NCI-H69 (cell line): ENCODE measurements around the gene POLR2F.
A peak's percentile ranks its signal among the peaks of the same experiment; 100 is the strongest.
"Not testable (repeated sequence)": the region's sequence is repeated elsewhere in the genome, so short reads cannot be mapped to it uniquely, and the experiment has no call there.

Experiments
- DNase-seq: peaks from one replicate; lab custom pipeline; 2025; lab: John Stamatoyannopoulos, UW

Gene POLR2F

DNA sequence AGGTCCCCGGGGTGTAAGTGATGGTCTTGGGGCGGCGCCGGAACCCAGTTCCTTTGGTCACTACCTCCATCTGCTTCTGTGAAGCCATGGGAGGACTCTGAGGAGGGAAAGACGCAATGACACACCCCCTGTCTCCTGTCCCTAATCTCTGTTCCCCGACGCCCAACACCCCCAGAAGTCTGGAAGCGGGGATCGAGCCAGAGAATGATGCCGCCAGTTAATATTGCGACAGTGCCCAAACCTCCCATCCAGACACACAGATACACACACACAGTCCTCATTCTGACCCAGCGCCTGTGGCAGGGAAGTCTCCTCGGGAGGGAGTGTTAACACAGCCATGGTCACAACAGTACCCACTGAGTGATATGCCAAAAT is 450 bp upstream of the POLR2F start:
- DNase-seq = peak; percentile 49

DNA sequence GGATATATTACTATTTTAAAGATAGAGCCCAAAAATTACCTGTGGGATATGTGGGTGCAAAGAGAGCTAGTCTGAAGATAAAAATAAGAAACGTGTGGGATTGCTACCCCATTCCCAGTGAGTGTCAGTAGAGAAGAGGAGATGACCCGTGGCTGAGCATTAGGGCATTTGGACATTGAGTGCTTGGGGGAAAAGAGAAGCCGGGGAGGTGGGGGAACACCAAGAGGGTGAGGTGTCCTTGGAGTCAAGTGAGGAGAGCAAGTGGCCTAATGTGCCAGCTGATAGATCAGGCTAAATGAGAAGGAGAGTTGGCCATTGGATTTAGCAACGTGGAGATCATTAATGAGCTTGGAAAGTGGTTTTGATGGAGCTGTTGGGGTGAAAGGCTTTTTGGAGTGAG is 1.2 kb downstream of the POLR2F start:
- DNase-seq = no peak

DNA sequence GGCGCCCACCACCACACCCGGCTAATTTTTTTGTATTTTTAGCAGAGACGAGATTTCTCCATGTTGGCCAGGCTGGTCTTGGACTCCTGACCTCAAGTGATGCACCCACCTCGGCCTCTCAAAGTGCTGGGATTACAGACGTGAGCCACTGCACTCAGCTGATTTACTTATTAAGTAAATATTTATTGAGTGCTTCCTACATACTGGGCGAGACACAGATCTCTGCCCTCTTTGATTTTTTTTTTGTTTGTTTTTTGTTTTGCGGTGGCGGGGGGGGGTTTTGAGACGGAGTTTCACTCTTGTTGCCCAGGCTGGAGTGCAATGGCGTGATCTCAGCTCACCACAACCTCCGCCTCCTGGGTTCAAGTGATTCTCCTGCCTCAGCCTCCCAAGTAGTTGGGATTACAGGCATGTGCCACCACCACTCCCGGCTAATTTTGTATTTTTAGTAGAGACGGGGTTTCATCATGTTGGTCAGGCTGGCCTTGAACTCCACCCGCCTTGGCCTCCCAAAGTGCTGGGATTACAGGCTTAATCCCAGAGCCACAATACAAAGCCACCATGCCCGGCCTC is 2.4 kb downstream of the POLR2F start:
- not testable (repeated sequence) for DNase-seq

DNA sequence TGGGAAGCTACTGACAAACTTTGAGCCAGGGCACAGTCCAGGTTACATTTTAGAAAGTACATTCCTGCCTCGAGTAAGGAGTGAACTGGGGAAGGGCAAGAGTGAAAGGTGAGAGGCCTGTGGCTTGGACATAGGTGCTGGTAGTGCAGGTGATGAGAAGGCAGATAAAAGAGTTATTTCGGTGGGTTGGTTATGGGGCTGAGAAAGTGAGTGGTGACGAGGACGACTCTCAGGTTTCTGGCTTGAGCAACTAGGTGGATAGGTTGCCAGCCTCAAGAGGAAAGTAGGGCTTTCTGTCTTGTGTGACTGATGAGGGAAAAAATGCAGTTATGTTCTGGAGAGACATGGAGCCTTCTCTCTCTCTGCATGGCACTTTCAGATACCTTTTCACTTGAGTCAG is 3.7 kb downstream of the POLR2F start:
- DNase-seq = no peak

DNA sequence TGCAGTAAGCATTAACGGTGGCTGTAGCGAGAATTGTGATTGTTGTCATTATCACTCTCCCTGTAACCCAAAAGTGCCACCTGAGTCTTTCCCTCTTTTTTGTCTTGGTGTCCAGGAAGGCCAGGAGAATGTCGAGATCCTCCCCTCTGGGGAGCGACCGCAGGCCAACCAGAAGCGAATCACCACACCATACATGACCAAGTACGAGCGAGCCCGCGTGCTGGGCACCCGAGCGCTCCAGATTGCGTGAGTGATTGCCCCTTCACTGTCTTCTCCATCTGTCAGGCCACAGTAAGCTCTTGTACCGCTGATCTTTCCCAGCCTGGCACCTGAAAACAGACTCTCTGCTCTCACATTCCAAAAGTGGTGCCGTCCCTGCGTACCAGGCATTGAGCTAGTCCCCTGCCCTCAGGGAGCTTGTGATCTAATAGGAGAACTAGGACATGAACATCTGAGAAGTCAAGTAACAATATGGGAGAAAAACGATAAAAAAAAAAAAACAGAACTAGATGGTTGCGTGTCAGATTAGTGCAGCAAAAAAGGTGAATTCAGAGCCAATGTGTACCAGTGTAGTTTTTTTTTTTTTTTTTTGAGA is 5.8 kb downstream of the POLR2F start:
- DNase-seq = no peak

DNA sequence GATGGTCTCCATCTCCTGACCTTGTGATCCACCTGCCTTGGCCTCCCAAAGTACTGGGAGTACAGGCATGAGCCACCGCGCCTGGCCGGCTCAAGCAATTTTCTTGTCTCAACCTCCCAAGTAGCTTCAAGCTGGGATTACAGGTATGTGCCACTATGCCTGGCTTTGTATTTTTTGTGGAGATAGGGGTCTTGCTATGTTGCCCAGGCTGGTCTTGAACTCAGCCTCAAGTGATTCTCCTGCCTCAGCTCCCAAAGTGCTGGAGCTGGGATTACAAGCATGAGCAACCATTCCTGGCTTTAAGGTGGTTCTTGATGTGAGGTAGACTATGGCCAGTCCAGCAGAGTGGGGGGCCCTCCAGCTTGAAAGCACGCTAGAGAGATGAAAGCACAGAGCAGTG is 7.6 kb downstream of the POLR2F start:
- no peak for DNase-seq

DNA sequence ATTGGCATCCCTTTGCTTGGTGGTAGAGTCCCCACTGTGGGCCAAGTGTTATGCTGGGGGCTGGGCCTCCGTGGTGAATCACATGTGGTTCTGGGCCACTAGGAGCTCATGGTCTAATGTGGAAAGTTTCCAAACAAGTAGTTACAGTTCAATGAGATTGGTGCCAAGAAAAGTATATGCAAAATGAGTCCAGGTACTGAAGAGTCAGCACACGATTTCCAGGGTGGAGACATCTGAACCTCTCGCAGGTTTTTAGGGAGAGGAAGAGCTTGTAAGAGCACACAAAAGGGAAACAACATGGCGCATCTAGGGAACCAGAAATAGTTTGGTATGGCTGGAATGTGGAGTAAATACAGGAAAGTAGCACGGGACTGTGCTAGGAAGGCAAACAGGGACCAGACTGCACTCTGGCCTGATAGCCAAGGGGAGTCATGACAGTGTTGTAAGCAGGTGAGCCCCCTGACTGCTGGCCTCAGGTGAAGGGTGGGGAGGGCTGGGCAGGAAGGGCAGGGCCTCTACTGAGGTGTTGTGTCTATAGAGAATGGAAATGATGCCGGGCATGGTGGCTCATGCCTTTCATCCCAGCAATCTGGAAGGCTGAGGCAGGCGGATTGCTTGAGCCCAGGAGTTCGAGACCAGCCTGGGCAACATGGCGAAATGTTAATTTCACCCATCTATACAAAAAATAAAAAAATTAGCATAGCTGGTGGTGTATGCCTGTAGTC is 12.6 kb downstream of the POLR2F start:
- no peak for DNase-seq

DNA sequence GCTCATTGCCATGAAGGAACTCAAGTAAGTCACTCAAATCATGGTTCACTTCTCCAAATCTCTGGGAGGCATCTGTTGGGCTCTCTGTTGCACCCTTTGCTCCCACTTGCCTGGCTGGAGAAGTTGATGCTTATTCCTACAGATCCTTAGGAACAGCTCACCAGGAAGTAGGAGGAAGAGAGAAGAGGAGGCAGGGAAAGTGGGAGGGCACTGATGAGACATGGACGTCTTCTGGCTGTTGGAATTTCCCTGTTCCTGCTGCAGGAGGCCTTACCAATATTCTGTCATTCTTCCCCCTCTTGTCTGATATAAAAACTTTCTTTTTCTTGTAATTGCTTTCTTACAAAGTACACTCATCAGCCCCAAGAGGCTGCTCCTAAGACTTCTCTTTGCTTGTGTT is 13.6 kb downstream of the POLR2F start:
- no peak for DNase-seq

DNA sequence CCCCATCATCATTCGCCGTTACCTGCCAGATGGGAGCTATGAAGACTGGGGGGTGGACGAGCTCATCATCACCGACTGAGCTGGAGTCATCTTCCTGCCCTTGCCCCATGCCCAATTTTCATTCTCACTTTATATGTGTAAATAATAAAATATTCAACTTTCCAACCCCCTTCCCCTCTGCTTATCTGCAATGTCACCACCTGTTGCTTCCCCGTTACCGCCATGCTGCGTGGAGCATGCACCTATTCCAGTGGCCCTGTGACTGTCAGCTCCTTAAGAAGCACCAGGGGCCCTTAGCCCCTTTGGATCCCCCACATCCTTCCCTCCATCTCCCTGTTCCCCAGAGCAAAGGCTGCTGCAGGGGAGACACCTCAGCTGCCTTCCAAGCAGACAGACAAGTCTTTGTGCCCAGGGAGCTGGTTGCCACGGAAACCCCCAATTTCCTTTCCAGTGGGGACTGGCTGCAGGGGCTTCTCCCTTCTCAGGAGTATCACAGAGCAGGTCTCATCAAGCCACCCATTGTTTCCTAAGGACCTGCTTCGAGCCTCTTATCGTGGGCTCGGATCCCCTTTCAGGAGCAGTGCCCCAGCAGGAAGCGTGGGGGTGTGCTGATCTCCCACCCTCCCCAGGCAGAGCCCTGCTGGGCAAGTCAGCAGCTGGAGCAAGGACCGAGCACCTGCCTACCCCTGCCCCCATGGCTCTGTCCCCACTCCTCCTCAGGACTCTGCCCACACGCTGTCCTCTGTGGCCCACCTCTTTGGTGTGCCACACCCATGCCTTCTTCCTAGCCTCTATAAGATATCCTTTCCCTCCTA is 14.3 kb downstream of the POLR2F start:
- DNase-seq = no peak

DNA sequence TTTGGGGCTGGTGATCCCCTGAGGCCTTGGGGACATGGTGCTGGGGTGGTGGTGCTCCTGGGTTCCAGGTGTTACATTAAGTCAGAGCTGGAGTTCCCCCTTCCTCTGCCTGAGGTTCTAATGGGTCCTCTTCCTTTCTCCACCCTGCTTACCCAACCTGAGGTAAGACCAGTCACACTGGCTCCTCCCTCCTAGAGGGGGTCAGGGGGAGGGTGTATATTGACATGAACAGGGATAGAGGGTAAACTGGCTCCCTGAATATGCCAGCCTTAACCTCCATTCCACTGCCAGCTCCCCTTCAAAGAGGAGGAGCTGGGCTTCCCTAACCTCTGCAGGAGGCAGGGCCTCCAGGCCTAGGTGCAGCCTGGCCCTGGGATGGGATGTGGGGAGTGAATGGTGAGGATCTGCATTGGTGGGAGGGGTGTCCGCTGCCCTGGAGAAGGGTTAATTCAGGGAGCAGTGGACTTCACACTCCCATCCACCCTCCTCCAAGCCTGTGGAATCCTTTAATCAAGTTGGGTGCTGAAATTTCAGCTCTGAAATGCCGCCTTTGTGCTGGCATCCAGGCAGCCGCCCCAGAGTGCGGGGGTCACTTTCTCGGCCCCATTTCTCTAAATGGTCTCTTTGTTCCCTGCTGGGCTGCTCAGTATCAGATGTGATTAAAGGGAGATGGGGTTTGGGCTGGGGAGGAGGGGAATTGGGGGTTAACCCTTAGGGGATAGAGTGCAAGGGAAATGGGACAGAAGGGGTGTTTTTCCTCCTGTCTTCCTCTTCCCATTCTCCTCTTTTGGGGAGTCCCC is 15.2 kb downstream of the POLR2F start:
- DNase-seq = no peak

DNA sequence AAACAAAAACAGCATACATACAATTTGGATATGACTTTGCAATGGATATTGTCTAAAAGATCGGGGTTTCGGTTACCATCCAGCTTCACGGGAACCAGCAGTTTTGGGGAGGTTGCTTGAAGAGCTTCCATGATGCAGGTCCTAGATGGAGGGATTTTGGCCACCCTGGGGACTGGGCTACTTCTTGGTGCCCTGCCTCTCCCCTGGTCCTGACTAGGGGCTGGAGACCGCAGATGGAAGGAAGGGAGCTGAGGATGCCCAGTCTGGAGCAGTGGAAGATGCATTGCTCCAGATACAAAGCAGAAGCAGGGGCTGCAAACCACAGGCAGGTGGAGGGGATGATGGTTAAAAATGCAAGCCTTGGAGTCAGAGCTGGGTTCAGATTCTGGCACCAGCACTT is 17.4 kb downstream of the POLR2F start:
- DNase-seq = no peak

DNA sequence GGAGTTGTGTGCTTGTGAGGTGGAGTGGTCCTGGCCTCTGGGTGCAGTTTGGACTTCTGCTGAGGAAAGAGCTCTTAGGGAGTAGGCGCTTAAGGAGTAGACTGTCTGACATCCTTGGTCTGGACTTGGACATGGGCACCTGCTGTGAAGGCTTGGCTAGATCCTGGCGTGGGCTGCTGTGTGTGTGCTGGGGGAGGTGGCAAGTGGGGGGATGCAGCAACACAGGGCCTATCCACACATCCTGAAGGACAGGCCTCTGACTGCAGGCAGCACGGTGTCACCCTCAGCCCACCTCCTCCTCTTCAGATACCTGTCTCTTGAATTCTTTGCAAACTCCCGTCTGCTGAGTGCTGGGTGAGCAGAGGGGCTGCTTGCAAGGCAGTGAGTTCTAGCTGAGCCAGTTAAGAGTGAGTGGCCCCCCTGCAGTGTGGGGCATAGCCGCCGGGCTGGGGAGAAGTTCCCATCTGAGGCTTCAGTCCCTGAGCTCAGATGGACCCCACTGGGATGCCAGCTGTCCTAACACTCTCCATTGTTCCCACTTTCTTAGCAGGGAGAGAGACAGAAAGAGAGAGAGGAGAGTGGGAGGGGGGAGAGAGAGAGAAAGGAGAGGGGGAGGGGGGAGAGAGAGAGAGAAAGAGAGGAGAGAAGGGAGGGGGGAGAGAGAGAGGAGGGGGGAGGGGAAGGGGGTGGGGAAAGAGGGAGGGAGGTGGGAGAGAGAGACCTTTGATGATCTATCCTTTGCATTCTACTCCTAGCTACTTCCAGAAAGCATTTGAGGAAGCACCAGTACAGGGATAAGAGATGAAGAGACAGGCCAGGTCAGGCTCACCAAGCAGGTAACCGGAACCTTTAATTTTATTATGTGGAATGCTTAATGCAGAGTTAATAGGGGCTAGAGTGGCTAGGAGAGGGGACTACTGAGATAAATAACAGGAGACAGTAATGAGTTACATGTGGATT is 18.3 kb downstream of the POLR2F start:
- DNase-seq = peak; percentile 98

DNA sequence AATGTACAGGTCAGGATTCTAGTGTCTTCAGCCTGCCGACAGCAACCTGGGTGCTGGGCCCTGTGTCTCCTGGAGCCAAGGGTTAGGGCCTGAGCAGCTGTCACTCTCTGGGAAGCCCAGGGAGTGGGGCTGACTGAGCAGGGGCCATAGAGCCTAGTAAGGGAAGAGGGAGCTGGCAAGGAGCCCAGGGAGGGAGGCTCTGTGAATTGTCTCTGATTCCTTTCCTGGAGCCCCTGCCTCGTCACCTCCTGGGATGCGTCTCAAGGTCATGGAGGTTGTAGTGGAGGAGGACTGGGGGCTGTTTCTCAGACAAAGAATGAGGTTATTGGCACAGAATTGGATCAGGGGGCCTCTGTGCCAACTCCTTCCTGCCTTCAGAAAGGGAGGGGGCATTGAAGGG is 19.0 kb downstream of the POLR2F start:
- peak; percentile 97 for DNase-seq

DNA sequence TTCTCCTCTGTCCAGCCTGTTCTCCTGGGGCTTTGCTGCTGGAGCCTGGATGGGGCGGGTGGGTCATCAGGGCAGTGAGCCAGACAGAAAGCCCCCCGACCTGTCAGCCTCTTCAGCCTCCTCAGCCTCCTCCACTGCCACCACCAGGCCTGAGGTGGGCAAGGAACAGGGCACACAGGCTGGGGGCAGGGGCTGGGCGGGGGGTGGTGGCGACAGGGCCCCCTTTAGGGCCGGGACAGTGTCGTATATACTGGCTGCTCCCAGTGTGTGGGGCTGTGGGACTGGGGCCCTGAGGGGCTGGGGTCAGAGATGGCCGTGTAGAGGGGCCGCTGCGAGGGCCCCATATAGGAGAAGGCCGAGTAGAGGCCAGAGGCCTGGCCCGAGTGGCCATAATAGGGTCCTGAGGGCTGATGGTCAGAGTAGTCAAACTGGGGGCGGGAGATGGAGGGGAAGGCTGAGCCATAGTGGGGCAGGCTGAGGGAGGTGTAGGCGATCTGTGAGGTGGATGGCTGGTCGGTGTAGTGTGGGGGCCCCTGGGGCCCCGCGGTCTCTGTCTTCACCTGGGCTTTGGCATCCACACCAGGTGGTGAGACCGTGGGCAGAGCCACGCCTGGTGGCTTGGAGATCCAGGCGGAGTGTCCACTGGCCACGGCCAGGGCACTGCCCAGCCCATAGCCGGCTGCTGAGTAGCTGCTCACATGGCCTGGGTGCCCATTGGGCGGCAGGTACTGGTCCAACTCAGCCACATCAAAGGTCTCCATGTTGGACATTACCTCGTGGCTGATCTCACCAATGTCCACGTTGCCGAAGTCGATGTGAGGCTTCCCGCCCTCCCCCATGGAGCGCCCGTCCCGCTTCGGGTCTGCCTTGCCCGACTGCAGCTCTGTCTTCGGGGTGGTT is 20.0 kb downstream of the POLR2F start:
- no peak for DNase-seq

DNA sequence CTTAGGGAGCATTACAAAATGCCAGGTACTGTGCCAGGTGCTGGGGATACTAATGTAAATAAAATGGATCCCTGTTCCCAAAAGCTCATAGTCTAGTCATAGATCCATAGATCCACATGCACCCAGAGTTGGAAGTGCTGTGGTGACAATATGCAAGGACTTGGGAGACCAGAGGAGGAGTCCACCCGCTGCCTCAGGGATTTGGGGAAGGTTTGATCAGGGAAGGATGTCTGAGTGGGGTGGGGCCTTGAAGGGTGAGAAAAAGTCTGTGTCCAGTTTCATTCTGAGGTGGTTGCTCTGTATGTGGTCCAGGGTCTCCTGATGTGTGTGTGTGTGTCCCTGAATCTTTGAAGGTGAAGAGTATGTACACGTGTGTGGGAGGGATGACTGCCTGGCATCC is 21.7 kb downstream of the POLR2F start:
- DNase-seq = no peak

DNA sequence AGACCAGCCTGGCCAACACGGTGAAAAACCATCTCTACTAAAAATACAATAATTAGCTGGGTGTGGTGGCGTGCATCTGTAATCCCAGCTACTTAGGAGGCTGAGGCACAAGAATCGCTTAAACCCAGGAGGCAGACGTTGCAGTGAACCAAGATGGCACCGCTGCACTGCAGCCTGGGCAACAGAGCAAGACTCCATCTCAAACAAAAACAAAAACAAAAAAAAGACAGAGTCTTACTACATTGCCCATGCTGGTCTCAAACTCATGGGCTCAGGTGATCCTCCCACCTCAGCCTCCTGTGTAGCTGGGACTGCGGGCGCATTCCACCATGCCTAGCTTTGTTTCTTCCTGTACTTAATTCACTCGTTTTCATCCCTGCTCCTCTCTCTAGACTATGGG is 22.5 kb downstream of the POLR2F start:
- DNase-seq = not testable (repeated sequence)

DNA sequence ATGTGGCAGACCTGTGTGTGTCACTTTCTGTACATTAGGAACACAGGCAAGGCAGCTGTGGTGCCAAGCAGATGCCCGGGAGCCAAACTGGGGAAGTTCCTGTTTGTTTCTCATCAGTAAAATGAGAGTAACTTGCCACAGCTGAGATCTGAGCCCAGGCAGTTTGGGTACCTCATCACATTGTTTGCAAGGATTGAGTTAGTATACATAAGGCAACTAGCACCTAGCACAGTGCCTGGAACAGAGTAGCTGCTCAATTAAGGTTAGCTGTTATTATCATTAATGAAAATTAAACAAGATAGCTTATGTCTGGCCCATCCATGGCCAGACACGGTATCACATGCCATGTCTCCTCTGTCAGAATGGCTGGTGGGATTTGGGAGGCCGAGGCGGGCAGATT is 23.0 kb downstream of the POLR2F start:
- DNase-seq = no peak

DNA sequence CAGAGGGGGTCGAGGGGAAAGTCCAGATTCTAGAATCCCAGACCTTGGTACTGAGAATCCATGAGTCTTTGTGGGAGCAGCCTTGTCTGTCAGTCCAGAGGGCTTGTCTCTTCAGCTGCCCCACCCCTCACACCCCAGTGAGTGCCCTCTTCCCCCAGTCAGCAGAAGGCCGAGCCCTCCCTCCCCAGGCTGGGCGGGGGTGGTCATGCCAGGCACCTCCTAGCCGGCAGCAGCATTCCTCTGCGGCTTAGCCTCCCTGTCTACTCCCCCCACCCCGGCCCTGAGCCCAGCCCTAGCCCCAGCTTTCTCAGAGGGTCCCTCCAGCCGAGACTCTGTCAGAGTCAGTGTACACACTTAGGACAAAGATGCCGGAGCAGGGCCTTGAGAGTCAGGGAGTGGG is 26.3 kb downstream of the POLR2F start:
- DNase-seq = no peak

DNA sequence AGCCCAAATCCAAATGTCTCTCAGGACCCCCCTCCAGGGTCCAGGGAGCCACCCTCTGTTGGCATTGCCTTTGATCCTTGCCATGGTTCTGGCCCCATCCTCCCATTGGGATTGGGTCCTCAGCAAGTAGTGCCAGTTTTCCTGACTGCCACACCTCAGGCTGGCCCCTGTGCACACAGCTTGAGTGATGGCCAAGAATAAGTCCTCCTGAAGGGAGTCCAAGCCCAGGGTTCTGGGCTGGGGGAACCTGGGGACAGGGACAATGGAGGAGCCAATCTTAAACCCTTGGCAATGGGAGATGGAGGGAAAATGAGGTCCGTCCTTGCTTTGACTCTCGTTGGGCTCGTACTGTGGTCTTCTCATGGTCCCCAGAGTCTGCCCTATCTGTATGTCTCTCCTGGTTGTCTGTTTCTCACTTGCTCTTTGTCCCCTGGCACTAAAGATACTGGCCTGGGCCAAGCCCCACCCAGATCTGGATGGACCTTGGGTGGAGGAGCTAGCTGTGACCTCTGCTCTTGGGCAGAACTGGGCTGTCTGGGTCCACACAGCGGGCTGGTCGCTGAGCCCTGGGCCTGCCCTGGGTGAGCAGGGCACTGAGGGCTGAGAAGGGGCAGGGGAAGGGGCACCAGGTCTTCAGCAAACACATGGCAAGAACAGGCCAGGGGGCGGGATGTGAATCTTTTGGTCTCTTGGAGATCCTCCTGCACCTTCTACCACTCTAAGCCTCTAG is 27.9 kb downstream of the POLR2F start:
- no peak for DNase-seq
